Activated CD4-positive, alpha-beta T cell treated with anti-CD3 and anti-CD28 coated beads, Interleukin-2, amount 50 U/mL, for 4 hours (primary cell): ENCODE data around the gene PKDCC.
"Not testable (repeated sequence)": the region's sequence is repeated elsewhere in the genome, so short reads cannot be mapped to it uniquely, and the experiment has no call there.

Experiments
- DNase-seq, 2 experiments: peaks; one replicate each; pipeline ENCODE4 v3.0.0-alpha.2; 2020

The PKDCC gene

GRCh38 chr2:42030829-42031228 lies 17.0 kb upstream of the PKDCC start:
- DNase-seq = no peak

GRCh38 chr2:42031281-42032223 lies 16.3 kb upstream of the PKDCC start:
- no peak for DNase-seq

GRCh38 chr2:42032224-42032620 lies 15.6 kb upstream of the PKDCC start:
- DNase-seq = no peak

- no peak for DNase-seq
Measured at GRCh38 chr2:42032745-42033144, 15.1 kb upstream of the PKDCC start.

- not testable (repeated sequence) for DNase-seq
Measured at GRCh38 chr2:42034096-42034495, 13.7 kb upstream of the PKDCC start.

- no peak for DNase-seq
Measured at GRCh38 chr2:42035241-42035640, 12.6 kb upstream of the PKDCC start.

- no peak for DNase-seq
Measured at GRCh38 chr2:42036413-42036812, 11.4 kb upstream of the PKDCC start.

- DNase-seq = no peak
Measured at GRCh38 chr2:42036940-42037339, 10.9 kb upstream of the PKDCC start.

- no peak for DNase-seq
Measured at GRCh38 chr2:42040643-42041278, 7.1 kb upstream of the PKDCC start.

GRCh38 chr2:42041377-42042127 lies 6.3 kb upstream of the PKDCC start:
- DNase-seq = no peak

GRCh38 chr2:42042631-42043355 lies 5.0 kb upstream of the PKDCC start:
- DNase-seq = no peak

GRCh38 chr2:42043789-42044394 lies 3.9 kb upstream of the PKDCC start:
- DNase-seq = no peak

GRCh38 chr2:42044939-42045338 lies 2.9 kb upstream of the PKDCC start:
- no peak for DNase-seq

GRCh38 chr2:42045352-42045751 lies 2.5 kb upstream of the PKDCC start:
- DNase-seq = no peak

GRCh38 chr2:42045848-42046748 lies 1.7 kb upstream of the PKDCC start:
- DNase-seq = no peak

- no peak for DNase-seq
Measured at GRCh38 chr2:42046819-42047487, 868 bp upstream of the PKDCC start.

- no peak for DNase-seq
Measured at GRCh38 chr2:42048299-42049220, 739 bp downstream of the PKDCC start.

GRCh38 chr2:42049221-42050009 lies 1.6 kb downstream of the PKDCC start:
- no peak for DNase-seq
